Heart left ventricle (tissue), 13 donors: ENCODE results near the gene CBX1.

Experiments
- POLR2A ChIP-seq, 2 donors: fragments of 450-650 bp; IDR thresholded peaks; one replicate each; pipeline ENCODE4 v1.6.1; 2017; ENCODE audit warnings: antibody characterized with exemption in 2 of 2, mild to moderate bottlenecking in 2 of 2, moderate library complexity in 2 of 2
- TF ChIP-seq, protein P1 (sequence below), 12 donors: fragments of 200-600 bp; sonication (generic) in 4 of 12; IDR thresholded peaks; one replicate each; pipeline versions ENCODE4 v1.5.0 to v1.8.0; 2018 to 2022; ENCODE audit warnings: antibody characterized with exemption in 12 of 12, mild to moderate bottlenecking in 5 of 12
- donor health status: ischemic (EF 13 %, LVEDD 7.1; RV severe dilation, severe dysfunction).
- donor health status: DM: no; HTN: yes; CAD: no.
- donor health status: DM: no; HTN: no; CAD: no.
- donor health status: ischemic (EF 25% LVEDD 6.9; RV normal size, moderate dysfunction).
- donor health status: ischemic (EF 25% LVEDD 5.7; RV mildly dilated, moderate dysfunction).
- donor health status: ischemic (EF 35%, LVEDD 5.7; RV mildly dilated, moderate dysfunction).
- donor health status: nonischemic (EF 11% LVEDD 7.7; RV severe dilation, severe dysfunction).
- donor health status: DM: yes; HTN: yes; CAD: no.
- donor health status: PGD.
- donor health status: ischemic (EF 29% LVEDD 5.4; RV normal size, mild dysfunction).
- donor health status: nonischemic (EF 23%, LVEDD 6.1; RV moderate dilation, normal function).

GRCh38 chr17:48057626-48058025 lies 43.7 kb downstream of the CBX1 start:
- TF ChIP-seq, protein P1, sequence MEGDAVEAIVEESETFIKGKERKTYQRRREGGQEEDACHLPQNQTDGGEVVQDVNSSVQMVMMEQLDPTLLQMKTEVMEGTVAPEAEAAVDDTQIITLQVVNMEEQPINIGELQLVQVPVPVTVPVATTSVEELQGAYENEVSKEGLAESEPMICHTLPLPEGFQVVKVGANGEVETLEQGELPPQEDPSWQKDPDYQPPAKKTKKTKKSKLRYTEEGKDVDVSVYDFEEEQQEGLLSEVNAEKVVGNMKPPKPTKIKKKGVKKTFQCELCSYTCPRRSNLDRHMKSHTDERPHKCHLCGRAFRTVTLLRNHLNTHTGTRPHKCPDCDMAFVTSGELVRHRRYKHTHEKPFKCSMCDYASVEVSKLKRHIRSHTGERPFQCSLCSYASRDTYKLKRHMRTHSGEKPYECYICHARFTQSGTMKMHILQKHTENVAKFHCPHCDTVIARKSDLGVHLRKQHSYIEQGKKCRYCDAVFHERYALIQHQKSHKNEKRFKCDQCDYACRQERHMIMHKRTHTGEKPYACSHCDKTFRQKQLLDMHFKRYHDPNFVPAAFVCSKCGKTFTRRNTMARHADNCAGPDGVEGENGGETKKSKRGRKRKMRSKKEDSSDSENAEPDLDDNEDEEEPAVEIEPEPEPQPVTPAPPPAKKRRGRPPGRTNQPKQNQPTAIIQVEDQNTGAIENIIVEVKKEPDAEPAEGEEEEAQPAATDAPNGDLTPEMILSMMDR (IDR thresholded peaks at IDR 0.05), result no peak
- no peak for TF ChIP-seq POLR2A (IDR thresholded peaks at IDR 0.05)
